H1 (cell line): ENCODE results near the gene WDR27. TPM values are rescaled to one million over a fixed set of nuclear protein-coding genes. Genes with fewer than 3 reads are reported as not detected.

ENCODE experiments used
- CTCF ChIA-PET: fragments of 300-600 bp; sonication (Branson Sonifier 250); formaldehyde crosslinking; loops from one replicate; lab custom pipeline; 2021; ENCODE audit not compliant: partially characterized antibody; lab: Charles Lee
- POLR2A ChIA-PET: fragments of 300-600 bp; sonication (Branson Sonifier 250); formaldehyde crosslinking; loops from one replicate; lab custom pipeline; 2021; ENCODE audit warnings: inconsistent platforms; ENCODE audit not compliant: partially characterized antibody; lab: Charles Lee
- DNase-seq, 2 experiments: peaks; one replicate each; pipeline versions ENCODE4 v3.0.0 to v3.0.0-alpha.2; 2010 to 2022; ENCODE audit warnings: low spot score in 2 of 2, low read depth in 1 of 2, mixed read lengths in 1 of 2
- FAIRE-seq: peaks from 2 replicates; lab custom pipeline; 2011; peaks lifted over from hg19 to GRCh38; lab: Jason Lieb, UNC
- H2AFZ ChIP-seq: 2 replicates; pipeline ENCODE4 v1.8.1; 2012; ENCODE audit warnings: low read length, inconsistent platforms
- H2AK5ac ChIP-seq: 2 replicates; pipeline ENCODE4 v1.6.1; 2013; ENCODE audit warnings: low read depth, low read length
- H2BK120ac ChIP-seq: replicated peaks from 2 replicates; pipeline ENCODE3; 2013; ENCODE audit warnings: low read depth, low read length, inconsistent platforms
- H2BK12ac ChIP-seq: 2 replicates; pipeline ENCODE4 v1.6.1; 2013; ENCODE audit warnings: low read depth, low read length
- H2BK15ac ChIP-seq: 2 replicates; pipeline ENCODE4 v1.6.1; 2013; ENCODE audit warnings: low read length
- H2BK20ac ChIP-seq: 2 replicates; pipeline ENCODE4 v1.6.1; 2013; ENCODE audit warnings: low read length
- H2BK5ac ChIP-seq: 2 replicates; pipeline ENCODE4 v1.6.1; 2013; ENCODE audit warnings: low read depth, low read length
- H3K14ac ChIP-seq: 2 replicates; pipeline ENCODE4 v1.6.1; 2013; ENCODE audit warnings: inconsistent platforms; ENCODE audit not compliant: insufficient read length
- H3K18ac ChIP-seq: 2 replicates; pipeline ENCODE4 v1.6.1; 2013; ENCODE audit warnings: low read length; ENCODE audit errors: extremely low read depth
- H3K23ac ChIP-seq: 2 replicates; pipeline ENCODE4 v1.6.1; 2013; ENCODE audit warnings: inconsistent platforms; ENCODE audit not compliant: insufficient read length
- H3K23me2 ChIP-seq: 2 replicates; pipeline ENCODE4 v1.6.1; 2013; ENCODE audit warnings: low read depth, low read length
- H3K27ac ChIP-seq: 2 replicates; pipeline ENCODE4 v1.6.1; 2011; ENCODE audit warnings: low read depth, low read length, inconsistent platforms
- H3K27me3 ChIP-seq, 4 experiments: replicated peaks in 1 of 4; 1 replicate in 1 of 4; 2 replicates in 3 of 4; pipeline versions ENCODE4 v1.6.1 to v1.8.1; 2011 to 2013; ENCODE audit warnings: low read length in 3 of 4, mild to moderate bottlenecking in 3 of 4, inconsistent platforms in 2 of 4, mixed read lengths in 2 of 4, moderate library complexity in 1 of 4; ENCODE audit not compliant: control insufficient read depth in 3 of 4, insufficient read depth in 3 of 4; ENCODE audit errors: extremely low read depth in 1 of 4
- H3K36me3 ChIP-seq, 4 experiments: 2 replicates each; pipeline versions ENCODE4 v1.6.1 to v1.8.1; 2011 to 2013; ENCODE audit warnings: mild to moderate bottlenecking in 4 of 4, low read length in 3 of 4, moderate library complexity in 2 of 4, control low read depth in 1 of 4, inconsistent platforms in 1 of 4; ENCODE audit not compliant: insufficient read depth in 4 of 4, control insufficient read depth in 2 of 4
- H3K4ac ChIP-seq: replicated peaks from 2 replicates; pipeline ENCODE3; 2013; ENCODE audit warnings: low read length, low read depth, mixed read lengths, inconsistent platforms; ENCODE audit not compliant: insufficient read length
- H3K4me1 ChIP-seq, 4 experiments: replicated peaks in 1 of 4; 1 replicate in 1 of 4; 2 replicates in 3 of 4; pipeline versions ENCODE4 v1.6.1 to v1.8.1; 2011 to 2013; ENCODE audit warnings: low read length in 3 of 4, inconsistent platforms in 2 of 4, mixed read lengths in 1 of 4; ENCODE audit not compliant: insufficient read depth in 4 of 4, control insufficient read depth in 3 of 4
- H3K4me2 ChIP-seq, 2 experiments: 2 replicates each; pipeline versions ENCODE4 v1.6.1 to v1.8.1; 2011 to 2013; ENCODE audit warnings: low read depth in 2 of 2, low read length in 2 of 2, control low read depth in 1 of 2, inconsistent platforms in 1 of 2, mild to moderate bottlenecking in 1 of 2; ENCODE audit not compliant: insufficient read depth in 1 of 2
- H3K4me3 ChIP-seq, 4 experiments: fragments of 200-600, 300-600 bp in 1 of 4; sonication (generic), shearing (Covaris generic), sonication (Bioruptor Twin) in 1 of 4; 2 replicates each; pipeline versions ENCODE4 v1.5.1 to v1.8.1; 2011 to 2016; ENCODE audit warnings: low read length in 4 of 4, low read depth in 3 of 4, control low read depth in 2 of 4, inconsistent platforms in 2 of 4, mild to moderate bottlenecking in 2 of 4, mixed read lengths in 1 of 4, moderate library complexity in 1 of 4; ENCODE audit not compliant: insufficient read depth in 2 of 4; ENCODE audit errors: extremely low read depth in 1 of 4
- H3K56ac ChIP-seq: replicated peaks from 2 replicates; pipeline ENCODE3; 2013; ENCODE audit warnings: low read depth, mild to moderate bottlenecking, mixed read lengths, low read length, inconsistent platforms; ENCODE audit not compliant: insufficient read length
- H3K79me1 ChIP-seq: 2 replicates; pipeline ENCODE4 v1.6.1; 2013; ENCODE audit warnings: low read depth, low read length, control low read depth
- H3K79me2 ChIP-seq, 2 experiments: 2 replicates each; pipeline versions ENCODE4 v1.6.1 to v1.8.1; 2012 to 2013; ENCODE audit warnings: low read length in 2 of 2, mild to moderate bottlenecking in 2 of 2, inconsistent platforms in 1 of 2; ENCODE audit not compliant: insufficient read depth in 2 of 2, control insufficient read depth in 1 of 2
- H3K9ac ChIP-seq, 4 experiments: replicated peaks in 1 of 4; 1 replicate in 1 of 4; 2 replicates in 3 of 4; pipeline versions ENCODE4 v1.6.1 to v1.8.1; 2011 to 2013; ENCODE audit warnings: low read depth in 3 of 4, low read length in 3 of 4, control low read depth in 2 of 4, mild to moderate bottlenecking in 2 of 4, moderate library complexity in 2 of 4, inconsistent platforms in 1 of 4; ENCODE audit errors: extremely low read depth in 1 of 4
- H3K9me3 ChIP-seq, 2 experiments: 2 replicates each; pipeline versions ENCODE4 v1.6.1 to v1.8.1; 2012 to 2013; ENCODE audit warnings: mild to moderate bottlenecking in 2 of 2, moderate library complexity in 2 of 2, control low read depth in 1 of 2, inconsistent platforms in 1 of 2, low read depth in 1 of 2, low read length in 1 of 2, mixed read lengths in 1 of 2; ENCODE audit not compliant: insufficient read depth in 2 of 2
- H4K20me1 ChIP-seq, 2 experiments: replicated peaks in 1 of 2; 2 replicates each; pipeline versions ENCODE3 to v1.8.1; 2011 to 2013; ENCODE audit warnings: inconsistent platforms in 2 of 2, low read length in 2 of 2, mild to moderate bottlenecking in 1 of 2; ENCODE audit not compliant: insufficient read depth in 2 of 2, control insufficient read depth in 1 of 2
- H4K5ac ChIP-seq: 2 replicates; pipeline ENCODE4 v1.6.1; 2013; ENCODE audit warnings: low read length, low read depth, mixed read lengths, inconsistent platforms; ENCODE audit not compliant: insufficient read length
- H4K8ac ChIP-seq: 2 replicates; pipeline ENCODE4 v1.8.0; 2013; ENCODE audit warnings: mild to moderate bottlenecking, moderate library complexity, low read length, inconsistent platforms; ENCODE audit not compliant: insufficient read depth; ENCODE audit errors: extremely low read depth
- H4K91ac ChIP-seq: replicated peaks from 2 replicates; pipeline ENCODE3; 2013; ENCODE audit warnings: low read length, mixed read lengths, inconsistent platforms; ENCODE audit not compliant: insufficient read length
- MAFK ChIP-seq: IDR thresholded peaks from 2 replicates; pipeline ENCODE4 v1.6.1; 2012; ENCODE audit warnings: low read depth, mild to moderate bottlenecking, improper control_type of control experiment, low read length
- polyA plus RNA-seq, 7 experiments: library from polyadenylated mRNA; depleted of rRNA in 3 of 7; stranded (reverse) in 5 of 7; unstranded in 2 of 7; fragments of >200 nt in 5 of 7; fragments of 200-250 nt in 2 of 7; gene quantifications; 1 replicate in 5 of 7; 2 replicates in 1 of 7; 4 replicates in 1 of 7; pipeline versions ENCODE4 v1.2.1 to v1.2.3, GENCODE V29; 2011 to 2013; ENCODE audit warnings: missing spikeins in 2 of 7, mixed read lengths in 2 of 7
- total RNA-seq: library from RNA; stranded (reverse); fragmentation: NEBNext Ultra II Directional; extraction: Animal tissue kit (Norgen Biotek cat#: 25700); gene quantifications from 2 replicates; pipeline ENCODE4 v1.2.1, GENCODE V29; 2021

The WDR27 gene
- total and polyA plus RNA-seq, 2 of the 8 experiments (the other 6 are each of a cell fraction or from before 2014, with no cell fraction given), result 53.6 to 68.6 TPM

DNA sequence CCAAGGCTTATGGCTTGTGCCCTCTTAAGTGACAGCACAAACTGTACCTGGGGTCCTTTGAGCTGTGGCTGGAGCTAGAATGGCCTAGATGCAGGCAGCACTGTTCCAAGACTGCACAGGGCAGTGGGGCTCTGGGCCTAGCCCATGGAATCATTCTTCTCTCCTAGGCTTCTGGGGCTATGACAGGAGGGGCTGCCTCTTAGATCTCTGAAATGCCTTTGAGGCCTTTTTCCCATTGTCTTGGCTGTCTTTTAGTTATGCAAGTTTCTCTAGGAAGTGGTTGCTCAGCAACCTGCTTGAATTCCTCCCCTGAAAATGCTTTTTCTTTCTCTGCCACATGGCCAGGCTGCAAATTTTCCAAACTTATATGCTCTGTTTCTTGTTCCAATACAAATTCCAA is 183.4 kb downstream of the WDR27 start:
- Histone ChIP-seq H3K4ac (no peak overlapping the region), H4K91ac (no peak overlapping the region), H3K4me1 (no peaks in the 10 kb centered on the region), H2AK5ac (no peak overlapping the region), H3K23ac (no peak overlapping the region), H3K4me2 (no peak overlapping the region), H2BK5ac (no peak overlapping the region), H4K8ac (no peak overlapping the region), H3K56ac (no peak overlapping the region), H3K18ac (no peak overlapping the region), H2BK15ac (no peak overlapping the region), H3K79me1 (no peaks in the 10 kb centered on the region), H3K79me2 (no peaks in the 10 kb centered on the region), H3K14ac (no peak overlapping the region), H4K5ac (no peak overlapping the region), H2BK20ac (no peak overlapping the region), H3K27me3 (no peaks in the 10 kb centered on the region), H3K23me2 (no peaks in the 10 kb centered on the region), H3K9me3 (peaks cover 24 to 25% of the 10 kb centered on the region in 2 experiments), H4K20me1 (no peaks in the 10 kb centered on the region), H3K27ac (no peak overlapping the region), H2BK120ac (no peak overlapping the region), H3K4me3 (no peak overlapping the region), H2BK12ac (no peak overlapping the region), H2AFZ (no peak overlapping the region), H3K9ac (no peak overlapping the region), H3K36me3 (peaks cover 0 to 2% (median 0%) of the 10 kb centered on the region in 4 experiments; a peak in 1 of 8 replicates)
- no peak for FAIRE-seq
- DNase-seq, result no peak
- ChIA-PET POLR2A (no interaction called here), CTCF (no interaction called here)
- no peak for TF ChIP-seq MAFK
